Urinary bladder (tissue), 4 donors: Measurements from ENCODE around the gene LRRC41. TPM values are rescaled to one million over a fixed set of nuclear protein-coding genes. Genes with fewer than 3 reads are reported as not detected.
A peak's percentile ranks its signal among the peaks of the same experiment; 100 is the strongest.

Experiments used
- DNase-seq: peaks from one replicate; pipeline ENCODE4 v3.0.0-alpha.2; 2015; ENCODE audit errors: extremely low spot score
- H3K27ac ChIP-seq: one replicate; pipeline ENCODE4 v1.5.1; 2013; ENCODE audit warnings: low read depth, mild to moderate bottlenecking, moderate library complexity
- H3K36me3 ChIP-seq: one replicate; pipeline ENCODE4 v1.6.1; 2013; ENCODE audit warnings: mild to moderate bottlenecking, moderate library complexity; ENCODE audit not compliant: insufficient read depth
- H3K4me1 ChIP-seq: one replicate; pipeline ENCODE4 v1.6.1; 2013; ENCODE audit warnings: mild to moderate bottlenecking, moderate library complexity; ENCODE audit not compliant: insufficient read depth
- H3K4me3 ChIP-seq: one replicate; pipeline ENCODE4 v1.5.1; 2013; ENCODE audit warnings: low read depth, low read length
- WGBS: extraction: QIAGEN DNeasy Blood & Tissue Kit; methylation state at CpG from one replicate; pipeline ENCODE4 v1.1.7; 2013; 5-methylcytosine and 5-hydroxymethylcytosine counted together
- polyA plus RNA-seq: library from polyadenylated mRNA; stranded (reverse); fragments of 200-250 nt; gene quantifications from one replicate; pipeline ENCODE4 v1.2.3, GENCODE V29; 2013
- total RNA-seq: library from RNA; depleted of rRNA; stranded (reverse); fragments of >200 nt; gene quantifications from one replicate; pipeline ENCODE4 v1.2.3, GENCODE V29; 2014
- donor health status: healthy with polysubstance abuse.
- donor health status: healthy.

The LRRC41 gene
- total and polyA plus RNA-seq, 2 donors = 57.6 to 60.3 TPM

DNA sequence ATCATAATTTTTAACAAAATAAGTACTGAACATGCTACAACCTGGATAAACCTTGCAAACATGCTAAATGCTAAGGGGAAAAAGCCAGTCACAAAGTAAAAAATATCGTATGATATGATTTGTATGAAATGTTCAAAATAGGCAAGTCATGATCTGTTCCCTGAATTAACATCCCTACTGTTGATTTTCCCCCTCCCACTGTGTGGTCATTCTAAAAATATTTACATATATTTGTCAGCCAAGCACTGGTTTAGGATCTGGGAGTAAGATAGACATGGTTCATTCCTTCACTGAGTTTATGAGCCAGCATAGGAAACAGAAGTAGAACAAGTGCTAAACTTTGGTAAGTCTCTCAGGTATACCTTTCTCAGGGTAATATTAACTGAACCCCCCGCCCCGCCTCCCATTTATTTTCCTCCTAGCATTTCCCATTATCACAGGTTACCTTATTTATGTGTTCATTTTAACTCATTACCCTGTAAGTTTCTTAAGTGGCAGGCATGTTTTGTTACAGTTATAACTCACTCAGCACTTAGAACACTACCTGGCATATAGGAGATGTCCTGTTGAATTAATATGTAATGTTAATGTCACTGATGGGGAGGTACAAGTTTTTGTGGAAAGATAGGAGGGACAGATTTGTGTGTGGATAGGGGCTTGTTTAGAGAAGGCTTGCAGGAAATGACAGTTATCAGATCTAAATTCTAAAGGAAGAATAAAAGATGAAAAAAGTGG is 12.4 kb upstream of the LRRC41 start:
- H3K27ac ChIP-seq = no peak overlapping the region
- no peak overlapping the region for H3K4me3 ChIP-seq
- H3K4me1 ChIP-seq = no peaks in the 10 kb centered on the region
- WGBS = 83% methylated on average over 3 of the region's 3 CpGs
- no peak for DNase-seq
- peaks cover 7% of the 10 kb centered on the region for H3K36me3 ChIP-seq

DNA sequence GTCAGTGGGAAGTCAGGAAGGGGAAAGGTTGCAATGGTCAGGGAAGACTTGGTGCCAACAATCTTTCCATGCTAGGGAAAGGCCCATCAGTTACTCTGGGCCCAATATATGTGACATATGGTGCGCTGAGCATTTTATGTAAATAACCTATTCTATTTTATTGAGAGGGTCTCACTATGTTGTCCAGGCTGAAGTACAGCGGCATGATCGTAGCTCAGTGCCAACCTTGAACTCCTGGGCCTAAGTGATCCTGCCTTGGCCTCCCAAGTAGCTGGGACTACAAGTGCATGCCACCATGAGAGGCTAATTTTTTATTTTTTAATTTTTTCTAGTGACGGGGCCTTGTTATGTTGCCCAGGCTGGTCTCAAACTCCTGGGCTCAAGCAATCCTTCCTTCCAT is 6.9 kb upstream of the LRRC41 start:
- H3K36me3 ChIP-seq = peaks cover 12% of the 10 kb centered on the region
- 99% methylated on average over 4 of the region's 4 CpGs for WGBS
- DNase-seq = no peak
- H3K4me1 ChIP-seq = no peaks in the 10 kb centered on the region
- H3K4me3 ChIP-seq = no peak overlapping the region
- no peak overlapping the region for H3K27ac ChIP-seq

DNA sequence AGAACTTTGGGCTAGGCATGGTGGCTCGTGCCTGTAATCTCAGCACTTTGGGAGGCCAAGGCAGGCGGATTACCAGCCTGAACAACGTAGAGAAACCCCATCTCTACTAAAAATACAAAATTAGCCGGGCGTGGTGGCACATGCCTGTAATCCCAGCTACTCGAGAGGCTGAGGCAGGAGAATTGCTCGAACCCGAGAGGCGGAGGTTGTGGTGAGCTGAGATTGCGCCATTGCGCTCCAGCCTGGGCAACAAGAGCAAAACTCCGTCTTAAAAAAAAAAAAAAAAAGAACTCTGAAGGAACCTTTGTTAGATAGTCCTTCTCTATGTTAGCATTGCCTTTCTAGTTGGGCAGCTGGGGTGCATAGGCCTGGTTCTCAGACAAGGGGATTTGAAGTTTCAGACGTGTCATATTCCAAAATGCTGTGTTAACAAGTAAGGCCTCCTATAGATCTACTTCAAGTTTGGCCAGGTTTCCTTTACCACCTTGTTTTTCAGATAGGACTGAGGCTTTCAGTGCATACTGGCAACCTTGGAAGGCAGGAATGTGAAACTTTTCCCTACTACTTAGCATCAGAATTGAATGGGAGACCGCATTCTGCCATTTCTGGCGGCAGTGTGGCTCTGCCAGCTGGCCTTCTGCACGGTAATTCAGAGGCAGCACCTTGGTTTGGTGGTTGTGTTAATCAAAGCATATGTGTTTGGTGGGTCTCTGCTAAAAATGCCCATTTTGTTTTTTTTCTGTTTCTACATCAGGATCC is 6.2 kb upstream of the LRRC41 start:
- Histone ChIP-seq H3K4me3 (no peak overlapping the region), H3K27ac (no peak overlapping the region), H3K36me3 (peaks cover 10% of the 10 kb centered on the region), H3K4me1 (peaks cover 1% of the 10 kb centered on the region)
- WGBS = 92% methylated on average over 16 of the region's 16 CpGs
- DNase-seq = no peak

DNA sequence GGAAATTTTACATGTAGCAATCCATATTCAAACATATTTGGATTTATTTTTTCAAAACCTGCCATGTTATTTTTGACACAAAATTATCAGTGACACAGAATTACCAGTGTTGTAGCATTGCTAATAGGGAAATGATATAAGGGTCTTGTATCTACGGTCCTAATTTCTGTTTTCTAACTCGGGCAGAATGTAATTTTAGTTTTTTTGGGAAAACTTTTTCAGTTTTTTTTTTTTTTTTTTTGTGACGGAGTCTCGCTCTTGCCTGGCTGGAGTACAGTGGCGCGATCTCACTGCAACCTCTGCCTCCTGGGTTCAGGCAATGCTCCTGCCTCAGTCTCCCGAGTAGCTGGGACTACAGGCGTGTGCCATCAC is 2.7 kb upstream of the LRRC41 start:
- Histone ChIP-seq H3K36me3 (peaks cover 5% of the 10 kb centered on the region), H3K27ac (no peak overlapping the region), H3K4me1 (peaks cover 3% of the 10 kb centered on the region), H3K4me3 (no peak overlapping the region)
- no peak for DNase-seq
- WGBS = 94% methylated on average over 8 of the region's 8 CpGs

DNA sequence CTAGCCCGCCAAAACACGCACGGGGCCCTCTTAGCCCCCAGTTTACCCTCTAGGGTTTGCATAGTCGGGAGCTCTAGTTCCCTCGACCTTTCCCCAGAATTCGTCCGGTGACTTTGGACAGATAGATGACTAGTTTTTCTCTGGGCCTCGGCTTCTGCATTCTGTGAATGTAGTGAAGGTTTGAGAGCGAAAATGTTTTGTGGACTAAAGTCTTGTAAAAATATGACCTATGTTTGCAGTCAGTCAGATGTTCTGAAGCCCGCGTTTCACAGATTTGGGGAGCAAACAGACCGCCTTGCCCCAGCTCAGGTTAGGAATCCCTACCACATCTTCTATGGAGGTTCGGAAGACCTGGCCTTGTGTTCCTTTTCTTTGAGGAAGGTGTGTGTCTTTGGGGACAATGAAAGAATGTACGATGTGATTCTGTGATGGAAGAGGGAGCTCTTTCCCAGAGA is 483 bp upstream of the LRRC41 start:
- Histone ChIP-seq H3K4me3 (peak overlapping the region; percentile 94), H3K4me1 (peaks cover 3% of the 10 kb centered on the region), H3K27ac (peak overlapping the region; percentile 70), H3K36me3 (no peaks in the 10 kb centered on the region)
- DNase-seq = no peak
- under 1% methylated on average over 14 of the region's 14 CpGs for WGBS

DNA sequence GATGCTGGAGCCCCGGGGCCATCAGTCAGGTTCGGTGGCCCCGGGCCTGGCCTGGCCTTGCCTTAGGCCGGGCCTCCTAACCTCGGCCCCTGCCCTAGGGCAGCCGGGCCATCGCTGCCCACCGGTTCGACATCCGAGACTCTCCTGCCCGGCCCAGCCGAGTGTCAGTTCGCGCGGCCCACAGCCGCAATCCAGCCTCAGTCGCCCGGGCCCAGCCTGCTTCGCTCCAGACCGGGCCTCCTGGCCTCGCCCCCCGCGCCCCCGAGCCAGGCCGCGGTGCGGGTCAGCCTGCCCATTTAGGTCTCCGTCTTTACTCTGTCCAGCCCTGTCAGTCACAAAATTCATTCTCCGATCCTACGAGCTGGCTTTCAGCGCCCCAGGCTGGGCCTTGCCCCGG is 777 bp downstream of the LRRC41 start:
- H3K36me3 ChIP-seq = no peaks in the 10 kb centered on the region
- peaks cover 3% of the 10 kb centered on the region for H3K4me1 ChIP-seq
- peak overlapping the region; percentile 98 for H3K27ac ChIP-seq
- no peak for DNase-seq
- under 1% methylated on average over 32 of the region's 32 CpGs for WGBS
- H3K4me3 ChIP-seq = peak overlapping the region; percentile 94

DNA sequence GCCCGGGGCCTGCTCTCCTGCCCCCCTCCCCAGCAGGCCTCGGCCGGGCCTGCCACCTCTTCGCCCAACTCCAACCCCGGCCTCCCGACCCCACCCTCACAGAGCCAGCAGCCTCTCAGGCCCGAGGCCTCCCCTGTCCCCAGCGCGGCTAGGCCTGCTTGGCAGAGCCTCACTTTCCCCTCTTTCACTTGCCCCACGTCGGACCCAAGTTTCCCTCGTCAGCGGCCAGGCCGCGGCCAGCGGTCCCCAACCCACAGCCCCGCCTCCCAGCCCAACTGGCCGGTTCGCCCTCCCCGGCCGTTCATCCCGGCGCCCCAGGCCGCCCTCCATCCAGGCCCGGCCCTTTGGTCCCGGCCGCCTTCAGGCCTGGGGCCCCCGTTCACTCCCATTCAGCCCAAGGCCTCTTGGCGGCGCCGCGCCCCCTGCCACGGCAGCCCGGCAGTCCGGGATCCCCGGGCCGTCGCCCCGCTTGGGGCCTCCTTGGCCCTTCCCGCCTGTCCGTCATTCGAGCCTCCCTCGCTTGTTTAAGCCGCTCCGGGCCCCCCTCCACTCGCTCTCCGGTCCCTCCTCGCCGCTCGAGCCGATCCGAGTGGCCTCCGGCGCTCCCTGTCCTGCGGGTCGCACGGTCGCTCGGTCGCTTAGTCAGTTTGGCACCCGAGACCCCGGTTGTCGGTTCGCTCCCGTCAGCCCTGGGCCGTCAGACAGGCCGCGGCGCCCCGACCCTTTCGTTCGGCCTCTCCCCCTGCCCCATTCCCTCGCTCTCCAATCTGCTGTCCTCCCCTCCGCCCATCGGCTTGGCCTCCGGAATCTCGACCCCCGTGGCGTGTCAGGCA is 1.4 kb downstream of the LRRC41 start:
- Histone ChIP-seq H3K4me3 (peak overlapping the region; percentile 94), H3K4me1 (peaks cover 3% of the 10 kb centered on the region), H3K36me3 (no peaks in the 10 kb centered on the region), H3K27ac (peak overlapping the region; percentile 98)
- no peak for DNase-seq
- under 1% methylated on average over 79 of the region's 79 CpGs for WGBS

DNA sequence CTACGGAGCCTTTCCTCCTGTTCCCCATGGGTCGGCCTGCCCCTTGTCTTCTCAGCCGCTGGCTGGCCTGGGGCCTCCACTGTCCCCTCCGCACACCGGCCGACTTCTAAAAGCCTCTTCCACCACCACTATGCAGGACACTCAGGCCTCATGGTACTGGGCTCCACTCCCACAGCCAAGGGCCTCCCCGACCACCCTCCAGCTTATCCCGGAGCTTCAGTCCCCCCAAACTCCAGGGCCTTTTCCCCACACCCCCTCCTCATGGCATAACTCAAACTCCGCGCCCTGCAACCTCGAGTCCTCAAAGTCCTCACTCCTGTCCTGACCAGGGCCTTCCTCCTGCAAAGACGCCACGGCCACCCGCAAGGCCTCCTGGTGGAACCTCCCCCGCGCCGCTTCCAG is 2.0 kb downstream of the LRRC41 start:
- peak overlapping the region; percentile 98 for H3K27ac ChIP-seq
- no peaks in the 10 kb centered on the region for H3K36me3 ChIP-seq
- WGBS = 3% methylated on average over 17 of the region's 17 CpGs
- DNase-seq = no peak
- H3K4me3 ChIP-seq = peak overlapping the region; percentile 94
- peaks cover 3% of the 10 kb centered on the region for H3K4me1 ChIP-seq

DNA sequence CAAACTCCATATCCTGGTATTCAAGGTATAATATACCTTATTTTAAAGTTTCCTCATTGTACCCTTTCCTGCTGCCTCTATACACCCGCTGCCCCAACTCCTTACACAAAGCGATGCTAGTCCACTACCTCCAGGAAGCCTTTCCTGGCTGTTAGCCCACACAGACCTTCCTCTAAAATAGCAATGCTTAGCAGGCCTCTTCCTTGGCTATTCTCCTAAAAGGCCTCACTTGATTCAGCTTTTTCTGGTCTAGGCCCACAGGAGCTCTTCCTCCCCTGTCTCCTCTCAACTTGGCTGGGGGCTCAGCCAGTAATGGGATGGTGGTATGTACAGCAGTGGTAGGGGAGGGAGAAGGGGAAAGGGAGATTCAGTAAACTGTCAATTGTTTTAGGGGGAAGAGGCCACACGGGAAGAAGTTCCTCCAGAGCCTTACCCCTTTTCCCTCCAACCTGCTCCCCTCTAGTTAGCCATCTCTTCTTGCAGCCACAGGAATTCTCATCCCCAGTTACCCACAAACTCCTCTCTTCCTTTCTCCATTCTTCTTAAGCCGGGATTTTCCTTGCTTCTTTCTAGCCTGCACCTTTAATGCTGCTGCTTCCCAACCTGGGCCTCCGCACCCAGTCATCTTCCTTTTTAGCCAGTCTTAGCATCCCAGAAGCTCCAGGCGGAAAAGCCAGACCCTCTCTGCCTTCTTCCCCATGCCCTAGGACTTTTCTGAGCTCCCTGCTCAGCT is 2.6 kb downstream of the LRRC41 start:
- peak overlapping the region; percentile 98 for H3K27ac ChIP-seq
- H3K36me3 ChIP-seq = no peaks in the 10 kb centered on the region
- no peak for DNase-seq
- peaks cover 3% of the 10 kb centered on the region for H3K4me1 ChIP-seq
- H3K4me3 ChIP-seq = peak overlapping the region; percentile 94
- WGBS = 25% methylated on average over 6 of the region's 6 CpGs

DNA sequence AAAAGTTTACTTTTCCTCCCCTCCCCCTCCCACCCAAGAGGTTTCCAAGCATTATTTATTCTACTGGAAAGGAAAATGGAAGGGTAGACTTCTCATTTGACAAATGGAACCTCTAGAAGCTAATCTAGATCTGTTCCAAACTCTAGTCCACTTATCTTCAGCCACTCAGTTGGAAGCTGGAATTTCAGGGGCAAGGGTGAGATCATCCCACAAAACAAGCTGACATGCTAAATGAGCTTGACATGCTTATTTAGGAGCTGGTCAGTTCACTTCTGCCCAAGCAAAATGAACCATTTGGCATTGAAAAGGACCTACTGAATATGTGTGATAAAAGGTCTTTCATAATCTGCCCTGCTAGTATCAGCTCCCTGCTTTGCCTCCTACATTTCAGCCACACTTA is 5.0 kb downstream of the LRRC41 start:
- Histone ChIP-seq H3K27ac (no peak overlapping the region), H3K36me3 (peaks cover 2% of the 10 kb centered on the region), H3K4me1 (no peaks in the 10 kb centered on the region), H3K4me3 (no peak overlapping the region)
- DNase-seq = no peak

DNA sequence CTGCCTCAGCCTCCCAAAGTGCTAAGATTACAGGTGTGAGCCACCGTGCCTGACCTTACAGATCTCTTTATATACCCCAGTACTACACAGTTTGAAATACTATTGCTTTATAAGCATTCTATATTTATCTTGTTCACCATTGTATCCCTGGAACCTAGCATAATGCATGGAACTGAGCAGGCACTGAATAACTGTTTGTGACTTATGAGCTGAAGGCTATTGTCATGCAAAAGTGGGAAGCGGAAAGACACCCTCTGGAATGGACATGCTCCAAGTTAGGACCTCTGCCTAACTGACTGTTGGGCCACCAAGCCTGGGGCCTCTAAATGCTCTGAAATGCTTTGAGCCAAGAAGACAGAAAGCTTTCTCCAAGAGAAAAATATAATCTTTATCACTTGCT is 8.1 kb downstream of the LRRC41 start:
- no peaks in the 10 kb centered on the region for H3K4me1 ChIP-seq
- no peak for DNase-seq
- H3K36me3 ChIP-seq = peaks cover 2% of the 10 kb centered on the region
- WGBS = 93% methylated on average over 2 of the region's 2 CpGs
- H3K27ac ChIP-seq = no peak overlapping the region
- H3K4me3 ChIP-seq = no peak overlapping the region

DNA sequence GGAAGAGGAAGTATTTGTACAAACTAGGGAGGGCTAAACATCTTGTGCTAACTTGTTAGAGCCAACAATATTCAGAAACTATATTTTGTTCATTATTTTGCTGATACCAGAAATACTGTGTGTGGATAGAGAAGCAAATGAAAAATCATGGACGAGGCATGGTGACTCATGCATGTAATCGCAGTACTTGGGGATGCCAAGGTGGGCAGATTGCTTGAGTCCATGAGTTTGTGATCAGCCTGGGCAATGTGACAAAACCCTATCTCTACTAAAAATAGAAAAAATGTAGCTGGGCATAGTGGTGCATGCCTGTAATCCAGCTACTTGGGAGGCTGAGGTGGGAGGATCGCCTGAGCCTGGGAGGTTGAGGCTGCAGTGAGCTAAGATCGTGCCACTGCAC is 13.4 kb downstream of the LRRC41 start:
- Histone ChIP-seq H3K4me1 (peaks cover 2% of the 10 kb centered on the region), H3K27ac (no peak overlapping the region), H3K4me3 (no peak overlapping the region), H3K36me3 (no peaks in the 10 kb centered on the region)
- no peak for DNase-seq
- 95% methylated on average over 4 of the region's 4 CpGs for WGBS

DNA sequence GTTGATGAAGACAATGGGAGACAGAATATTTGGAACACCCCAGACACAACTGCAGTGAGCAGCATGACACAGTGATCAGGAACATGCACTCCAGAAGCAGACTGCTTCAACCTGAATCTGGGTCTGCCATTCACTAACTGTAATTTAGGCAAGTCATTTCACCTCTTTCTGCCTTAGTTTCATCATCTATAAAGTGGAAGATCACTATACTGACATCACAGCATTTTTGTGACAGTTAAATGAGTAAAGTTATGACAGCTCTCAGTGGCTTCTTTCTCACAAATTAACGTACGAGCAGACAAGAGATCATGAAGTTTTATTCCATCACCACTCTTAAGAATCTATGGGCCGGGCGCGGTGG is 14.3 kb downstream of the LRRC41 start:
- H3K4me3 ChIP-seq = no peak overlapping the region
- H3K27ac ChIP-seq = no peak overlapping the region
- no peak for DNase-seq
- H3K4me1 ChIP-seq = peaks cover 2% of the 10 kb centered on the region
- 96% methylated on average over 5 of the region's 5 CpGs for WGBS
- no peaks in the 10 kb centered on the region for H3K36me3 ChIP-seq
